HCT116 (cell line): Measurements from ENCODE around the gene SLC22A23. TPM values are rescaled to one million over a fixed set of nuclear protein-coding genes. Genes with fewer than 3 reads are reported as not detected.

Experiments used
- ATAC-seq: fragments of 200-7000 bp; cut with Tn5 transposase; 2 replicates; pipeline ENCODE4 v1.9.1; 2020; ENCODE audit warnings: mild to moderate bottlenecking, moderate library complexity
- BruUV-seq: library from RNA; stranded (reverse); fragments of 400-500 nt; replicated peaks from 2 replicates; lab custom pipeline; 2021; lab: Mats Ljungman, UMichigan
- CTCF ChIA-PET: fragments of 300-600 bp; sonication (Branson Sonifier 250); formaldehyde crosslinking; loops from one replicate; lab custom pipeline; 2021; ENCODE audit warnings: antibody characterized with exemption; lab: Charles Lee
- POLR2A ChIA-PET: fragments of 300-600, 350-600 bp; sonication (Branson Sonifier 250); formaldehyde crosslinking; loops from one replicate; lab custom pipeline; 2021; ENCODE audit warnings: antibody characterized with exemption; lab: Charles Lee
- RAD21 ChIA-PET, 2 experiments: fragments of 300-600 bp; sonication (Branson Sonifier 250); formaldehyde crosslinking; loops; one replicate each; lab custom pipeline; 2023; ENCODE audit warnings: low total read pairs in 2 of 2; ENCODE audit not compliant: uncharacterized antibody in 2 of 2, unreplicated experiment in 2 of 2, low non-redundant PET in 1 of 2; lab: Charles Lee
- DNase-seq: peaks from one replicate; pipeline ENCODE4 v3.0.0-alpha.2; 2010; ENCODE audit warnings: low read depth, low spot score
- H2AFZ ChIP-seq: fragments of 200-600 bp; shearing (Covaris generic), sonication (generic); 2 replicates; pipeline ENCODE4 v1.6.1; 2017; ENCODE audit warnings: low read depth, mixed run types, mixed read lengths, antibody characterized with exemption, low read length; ENCODE audit not compliant: poor library complexity, severe bottlenecking
- H3K27ac ChIP-seq: 2 replicates; pipeline ENCODE4 v1.5.1; 2012; ENCODE audit warnings: low read depth, low read length
- H3K27me3 ChIP-seq: fragments of 200-600 bp; sonication (generic); 2 replicates; pipeline ENCODE4 v1.6.1; 2016; ENCODE audit warnings: mixed run types, low read length, mixed read lengths; ENCODE audit not compliant: insufficient read depth
- H3K36me3 ChIP-seq, 2 experiments: fragments of 200-500 bp in 1 of 2; fragments of 200-600 bp in 1 of 2; sonication (Bioruptor generic) in 1 of 2; sonication (generic) in 1 of 2; 2 replicates each; pipeline versions ENCODE4 v1.5.1 to v1.6.1; 2014 to 2016; ENCODE audit warnings: low read length in 2 of 2, inconsistent platforms in 1 of 2, mixed read lengths in 1 of 2, mixed run types in 1 of 2; ENCODE audit not compliant: insufficient read depth in 2 of 2, control insufficient read depth in 1 of 2
- H3K4me1 ChIP-seq, 2 experiments: fragments of 200-600 bp in 1 of 2; sonication (generic) in 1 of 2; 2 replicates each; pipeline versions ENCODE4 v1.5.1 to v1.6.1; 2012 to 2017; ENCODE audit warnings: low read length in 2 of 2, inconsistent platforms in 1 of 2, mild to moderate bottlenecking in 1 of 2, mixed read lengths in 1 of 2, mixed run types in 1 of 2, moderate library complexity in 1 of 2; ENCODE audit not compliant: insufficient read depth in 2 of 2, control insufficient read depth in 1 of 2
- H3K4me2 ChIP-seq: fragments of 200-600 bp; sonication (generic); 2 replicates; pipeline ENCODE4 v1.6.1; 2017; ENCODE audit warnings: mixed run types, low read length, mixed read lengths
- H3K4me3 ChIP-seq, 2 experiments: fragments of 200-600 bp in 1 of 2; sonication (generic) in 1 of 2; replicated peaks in 1 of 2; 2 replicates each; pipeline ENCODE4 v1.5.1; 2011 to 2016; ENCODE audit warnings: low read length in 2 of 2, control low read depth in 1 of 2, low read depth in 1 of 2, mild to moderate bottlenecking in 1 of 2, mixed read lengths in 1 of 2, mixed run types in 1 of 2
- H3K79me2 ChIP-seq: fragments of 200-600 bp; sonication (generic); 2 replicates; pipeline ENCODE4 v1.6.1; 2017; ENCODE audit warnings: mild to moderate bottlenecking, mixed run types, low read length, moderate library complexity, mixed read lengths; ENCODE audit not compliant: insufficient read depth
- H3K9ac ChIP-seq: fragments of 200-600 bp; sonication (generic); 2 replicates; pipeline ENCODE4 v1.6.1; 2016; ENCODE audit warnings: low read length, mixed read lengths
- H3K9me2 ChIP-seq: fragments of 200-600 bp; sonication (generic), shearing (Covaris generic); 2 replicates; pipeline ENCODE4 v1.6.1; 2017; ENCODE audit warnings: mixed run types, mild to moderate bottlenecking, moderate library complexity; ENCODE audit not compliant: insufficient read depth
- H3K9me3 ChIP-seq, 2 experiments: fragments of 200-500 bp in 1 of 2; fragments of 200-600 bp in 1 of 2; sonication (Bioruptor generic) in 1 of 2; sonication (generic) in 1 of 2; 2 replicates each; pipeline ENCODE4 v1.6.1; 2014 to 2017; ENCODE audit warnings: low read length in 2 of 2, mixed read lengths in 2 of 2, inconsistent platforms in 1 of 2, low read depth in 1 of 2, mild to moderate bottlenecking in 1 of 2, mixed run types in 1 of 2, moderate library complexity in 1 of 2; ENCODE audit not compliant: control insufficient read depth in 1 of 2, insufficient read depth in 1 of 2
- H4K20me1 ChIP-seq: fragments of 200-600 bp; sonication (generic), shearing (Covaris generic); 2 replicates; pipeline ENCODE4 v1.6.1; 2017; ENCODE audit warnings: mixed run types, mild to moderate bottlenecking, moderate library complexity; ENCODE audit not compliant: insufficient read depth
- ATF3 ChIP-seq: IDR thresholded peaks from 2 replicates; pipeline ENCODE4 v1.6.1; 2012
- CBX3 ChIP-seq: IDR thresholded peaks from 2 replicates; pipeline ENCODE4 v1.6.1; 2012; ENCODE audit warnings: low read depth
- CEBPB ChIP-seq: IDR thresholded peaks from 2 replicates; pipeline ENCODE4 v1.6.1; 2012; ENCODE audit warnings: low read depth
- EGR1 ChIP-seq: IDR thresholded peaks from 2 replicates; pipeline ENCODE4 v1.6.1; 2012; ENCODE audit warnings: low read depth
- EZH2 ChIP-seq: fragments of 200-600 bp; sonication (generic); IDR thresholded peaks from 2 replicates; pipeline ENCODE4 v1.6.1; 2017; ENCODE audit warnings: antibody characterized with exemption, mixed run types
- EZH2phosphoT487 ChIP-seq: fragments of 200-600 bp; IDR thresholded peaks from 2 replicates; pipeline ENCODE4 v1.6.1; 2018; ENCODE audit warnings: antibody characterized with exemption, borderline replicate concordance
- FOSL1 ChIP-seq: IDR thresholded peaks from 2 replicates; pipeline ENCODE4 v1.6.1; 2012; ENCODE audit warnings: low read depth
- JUND ChIP-seq: IDR thresholded peaks from 2 replicates; pipeline ENCODE4 v1.6.1; 2012
- POLR2A ChIP-seq: IDR thresholded peaks from 2 replicates; pipeline ENCODE4 v1.7.0; 2011; ENCODE audit warnings: borderline replicate concordance; ENCODE audit not compliant: insufficient read depth, insufficient read length; ENCODE audit errors: extremely low read depth
- RAD21 ChIP-seq: IDR thresholded peaks from 2 replicates; pipeline ENCODE4 v1.6.1; 2012; ENCODE audit warnings: low read depth, mild to moderate bottlenecking
- REST ChIP-seq: IDR thresholded peaks from 2 replicates; pipeline ENCODE4 v1.6.1; 2012; ENCODE audit warnings: low read depth
- SIN3A ChIP-seq: IDR thresholded peaks from 2 replicates; pipeline ENCODE4 v1.6.1; 2012; ENCODE audit warnings: low read depth
- SRF ChIP-seq: IDR thresholded peaks from 2 replicates; pipeline ENCODE4 v1.6.1; 2012; ENCODE audit warnings: low read depth
- TCF7L2 ChIP-seq: IDR thresholded peaks from 2 replicates; pipeline ENCODE4 v1.7.0; 2011; ENCODE audit warnings: borderline replicate concordance, inconsistent platforms; ENCODE audit not compliant: insufficient read depth, insufficient read length; ENCODE audit errors: extremely low read depth
- YY1 ChIP-seq: IDR thresholded peaks from 2 replicates; pipeline ENCODE4 v1.6.1; 2011; ENCODE audit warnings: low read length, low read depth, moderate library complexity, mild to moderate bottlenecking; ENCODE audit not compliant: insufficient replicate concordance; ENCODE audit errors: extremely low read depth
- ZFX ChIP-seq: fragments of 450-650 bp; IDR thresholded peaks from 2 replicates; pipeline ENCODE4 v1.6.1; 2017
- ZNF274 ChIP-seq: fragments of 200-500 bp; sonication (Bioruptor generic); IDR thresholded peaks from 2 replicates; pipeline ENCODE4 v1.6.1; 2014; ENCODE audit warnings: mild to moderate bottlenecking, low read depth, low read length, inconsistent platforms
- intact Hi-C: fragments of 100-400 bp; cut with micrococcal nuclease; formaldehyde crosslinking; loops from 2 replicates; pipeline ENCODE4 v1.10.0; 2022
- total RNA-seq: library from RNA; stranded (reverse); gene quantifications from one replicate; pipeline ENCODE4 v1.2.1, GENCODE V29; 2021; ENCODE audit not compliant: unreplicated experiment
- TF ChIP-seq, protein P1 (sequence below): IDR thresholded peaks from 2 replicates; pipeline ENCODE4 v1.6.1; 2011; ENCODE audit warnings: mild to moderate bottlenecking, low read length, moderate library complexity; ENCODE audit not compliant: insufficient replicate concordance; ENCODE audit errors: extremely low read depth

SLC22A23 gene
- total RNA-seq, 1 experiment from 2014 or later: 11.5 TPM

DNA sequence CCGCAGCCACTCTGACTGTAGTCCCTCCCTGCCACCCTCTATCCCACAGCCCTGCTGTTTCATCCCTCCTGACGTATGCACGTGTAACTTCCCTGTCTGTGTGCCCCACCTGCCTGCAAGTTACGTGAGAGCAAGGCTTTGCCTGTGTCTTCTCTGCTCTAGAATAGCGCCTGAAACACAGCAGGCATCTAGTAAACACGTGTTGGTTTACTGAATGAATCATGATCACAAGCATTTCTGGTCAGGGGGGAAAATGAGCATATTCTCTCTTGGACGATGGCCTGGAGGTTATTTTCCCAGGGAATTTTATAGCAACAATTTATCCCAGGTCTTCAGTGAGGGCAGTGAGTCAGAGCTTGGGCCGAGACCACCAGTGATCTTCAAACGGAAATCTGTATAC is 159.8 kb downstream of the SLC22A23 start:
- ChIA-PET CTCF (no interaction called here), RAD21 (no interaction called here), POLR2A (no interaction called here)
- Histone ChIP-seq H3K4me2 (no peak overlapping the region), H3K36me3 (no peaks in the 10 kb centered on the region), H3K27me3 (no peaks in the 10 kb centered on the region), H3K9me2 (no peaks in the 10 kb centered on the region), H3K27ac (no peak overlapping the region)
- ATAC-seq (no peak), DNase-seq (no peak)
- BruUV-seq: no TSS peak
- no peak for TF ChIP-seq POLR2A
- no peak for TF ChIP-seq YY1
- no peak for TF ChIP-seq EZH2
- TF ChIP-seq ATF3: no peak
- no peak for TF ChIP-seq EZH2phosphoT487
- no peak for TF ChIP-seq CEBPB
- TF ChIP-seq SIN3A: no peak
- TF ChIP-seq JUND: no peak
- no peak for TF ChIP-seq REST
- no peak for TF ChIP-seq SRF
- no peak for TF ChIP-seq FOSL1
- TF ChIP-seq TCF7L2: no peak
- TF ChIP-seq RAD21: no peak
- no peak for TF ChIP-seq EGR1
- no peak for TF ChIP-seq ZFX
- no peak for TF ChIP-seq CBX3
- no peak for TF ChIP-seq ZNF274
- TF ChIP-seq, protein P1, sequence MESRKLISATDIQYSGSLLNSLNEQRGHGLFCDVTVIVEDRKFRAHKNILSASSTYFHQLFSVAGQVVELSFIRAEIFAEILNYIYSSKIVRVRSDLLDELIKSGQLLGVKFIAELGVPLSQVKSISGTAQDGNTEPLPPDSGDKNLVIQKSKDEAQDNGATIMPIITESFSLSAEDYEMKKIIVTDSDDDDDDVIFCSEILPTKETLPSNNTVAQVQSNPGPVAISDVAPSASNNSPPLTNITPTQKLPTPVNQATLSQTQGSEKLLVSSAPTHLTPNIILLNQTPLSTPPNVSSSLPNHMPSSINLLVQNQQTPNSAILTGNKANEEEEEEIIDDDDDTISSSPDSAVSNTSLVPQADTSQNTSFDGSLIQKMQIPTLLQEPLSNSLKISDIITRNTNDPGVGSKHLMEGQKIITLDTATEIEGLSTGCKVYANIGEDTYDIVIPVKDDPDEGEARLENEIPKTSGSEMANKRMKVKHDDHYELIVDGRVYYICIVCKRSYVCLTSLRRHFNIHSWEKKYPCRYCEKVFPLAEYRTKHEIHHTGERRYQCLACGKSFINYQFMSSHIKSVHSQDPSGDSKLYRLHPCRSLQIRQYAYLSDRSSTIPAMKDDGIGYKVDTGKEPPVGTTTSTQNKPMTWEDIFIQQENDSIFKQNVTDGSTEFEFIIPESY: no peak
- TF ChIP-seq, all 23 proteins: peak for 0
- Histone ChIP-seq H3K79me2 (no peaks in the 10 kb centered on the region), H3K9me3 (no peaks in the 10 kb centered on the region), H4K20me1 (no peaks in the 10 kb centered on the region), H3K9ac (no peak overlapping the region), H3K4me3 (no peak overlapping the region), H2AFZ (no peak overlapping the region), H3K4me1 (no peaks in the 10 kb centered on the region)
- intact Hi-C loops: loop anchor here (5.0 kb wide), 1 partner anchor 435 kb away; no protein-coding TSS in a partner anchor
